H1 (cell line): ENCODE results near the gene TAGLN2. TPM values are rescaled to one million over a fixed set of nuclear protein-coding genes. Genes with fewer than 3 reads are reported as not detected.
A peak's percentile ranks its signal among the peaks of the same experiment; 100 is the strongest.

Source experiments
- CTCF ChIA-PET: fragments of 300-600 bp; sonication (Branson Sonifier 250); formaldehyde crosslinking; loops from one replicate; lab custom pipeline; 2021; ENCODE audit not compliant: partially characterized antibody; lab: Charles Lee
- POLR2A ChIA-PET: fragments of 300-600 bp; sonication (Branson Sonifier 250); formaldehyde crosslinking; loops from one replicate; lab custom pipeline; 2021; ENCODE audit warnings: inconsistent platforms; ENCODE audit not compliant: partially characterized antibody; lab: Charles Lee
- DNase-seq, 2 experiments: peaks; one replicate each; pipeline versions ENCODE4 v3.0.0 to v3.0.0-alpha.2; 2010 to 2022; ENCODE audit warnings: low spot score in 2 of 2, low read depth in 1 of 2, mixed read lengths in 1 of 2
- FAIRE-seq: peaks from 2 replicates; lab custom pipeline; 2011; peaks lifted over from hg19 to GRCh38; lab: Jason Lieb, UNC
- H2AFZ ChIP-seq: 2 replicates; pipeline ENCODE4 v1.8.1; 2012; ENCODE audit warnings: low read length, inconsistent platforms
- H2AK5ac ChIP-seq: 2 replicates; pipeline ENCODE4 v1.6.1; 2013; ENCODE audit warnings: low read depth, low read length
- H2BK120ac ChIP-seq: replicated peaks from 2 replicates; pipeline ENCODE3; 2013; ENCODE audit warnings: low read depth, low read length, inconsistent platforms
- H2BK12ac ChIP-seq: 2 replicates; pipeline ENCODE4 v1.6.1; 2013; ENCODE audit warnings: low read depth, low read length
- H2BK15ac ChIP-seq: 2 replicates; pipeline ENCODE4 v1.6.1; 2013; ENCODE audit warnings: low read length
- H2BK20ac ChIP-seq: 2 replicates; pipeline ENCODE4 v1.6.1; 2013; ENCODE audit warnings: low read length
- H2BK5ac ChIP-seq: 2 replicates; pipeline ENCODE4 v1.6.1; 2013; ENCODE audit warnings: low read depth, low read length
- H3K14ac ChIP-seq: 2 replicates; pipeline ENCODE4 v1.6.1; 2013; ENCODE audit warnings: inconsistent platforms; ENCODE audit not compliant: insufficient read length
- H3K18ac ChIP-seq: 2 replicates; pipeline ENCODE4 v1.6.1; 2013; ENCODE audit warnings: low read length; ENCODE audit errors: extremely low read depth
- H3K23ac ChIP-seq: 2 replicates; pipeline ENCODE4 v1.6.1; 2013; ENCODE audit warnings: inconsistent platforms; ENCODE audit not compliant: insufficient read length
- H3K23me2 ChIP-seq: 2 replicates; pipeline ENCODE4 v1.6.1; 2013; ENCODE audit warnings: low read depth, low read length
- H3K27ac ChIP-seq: 2 replicates; pipeline ENCODE4 v1.6.1; 2011; ENCODE audit warnings: low read depth, low read length, inconsistent platforms
- H3K27me3 ChIP-seq, 4 experiments: replicated peaks in 1 of 4; 1 replicate in 1 of 4; 2 replicates in 3 of 4; pipeline versions ENCODE4 v1.6.1 to v1.8.1; 2011 to 2013; ENCODE audit warnings: low read length in 3 of 4, mild to moderate bottlenecking in 3 of 4, inconsistent platforms in 2 of 4, mixed read lengths in 2 of 4, moderate library complexity in 1 of 4; ENCODE audit not compliant: control insufficient read depth in 3 of 4, insufficient read depth in 3 of 4; ENCODE audit errors: extremely low read depth in 1 of 4
- H3K36me3 ChIP-seq, 4 experiments: 2 replicates each; pipeline versions ENCODE4 v1.6.1 to v1.8.1; 2011 to 2013; ENCODE audit warnings: mild to moderate bottlenecking in 4 of 4, low read length in 3 of 4, moderate library complexity in 2 of 4, control low read depth in 1 of 4, inconsistent platforms in 1 of 4; ENCODE audit not compliant: insufficient read depth in 4 of 4, control insufficient read depth in 2 of 4
- H3K4ac ChIP-seq: replicated peaks from 2 replicates; pipeline ENCODE3; 2013; ENCODE audit warnings: low read length, low read depth, mixed read lengths, inconsistent platforms; ENCODE audit not compliant: insufficient read length
- H3K4me1 ChIP-seq, 4 experiments: replicated peaks in 1 of 4; 1 replicate in 1 of 4; 2 replicates in 3 of 4; pipeline versions ENCODE4 v1.6.1 to v1.8.1; 2011 to 2013; ENCODE audit warnings: low read length in 3 of 4, inconsistent platforms in 2 of 4, mixed read lengths in 1 of 4; ENCODE audit not compliant: insufficient read depth in 4 of 4, control insufficient read depth in 3 of 4
- H3K4me2 ChIP-seq, 2 experiments: 2 replicates each; pipeline versions ENCODE4 v1.6.1 to v1.8.1; 2011 to 2013; ENCODE audit warnings: low read depth in 2 of 2, low read length in 2 of 2, control low read depth in 1 of 2, inconsistent platforms in 1 of 2, mild to moderate bottlenecking in 1 of 2; ENCODE audit not compliant: insufficient read depth in 1 of 2
- H3K4me3 ChIP-seq, 4 experiments: fragments of 200-600, 300-600 bp in 1 of 4; sonication (generic), shearing (Covaris generic), sonication (Bioruptor Twin) in 1 of 4; 2 replicates each; pipeline versions ENCODE4 v1.5.1 to v1.8.1; 2011 to 2016; ENCODE audit warnings: low read length in 4 of 4, low read depth in 3 of 4, control low read depth in 2 of 4, inconsistent platforms in 2 of 4, mild to moderate bottlenecking in 2 of 4, mixed read lengths in 1 of 4, moderate library complexity in 1 of 4; ENCODE audit not compliant: insufficient read depth in 2 of 4; ENCODE audit errors: extremely low read depth in 1 of 4
- H3K56ac ChIP-seq: replicated peaks from 2 replicates; pipeline ENCODE3; 2013; ENCODE audit warnings: low read depth, mild to moderate bottlenecking, mixed read lengths, low read length, inconsistent platforms; ENCODE audit not compliant: insufficient read length
- H3K79me1 ChIP-seq: 2 replicates; pipeline ENCODE4 v1.6.1; 2013; ENCODE audit warnings: low read depth, low read length, control low read depth
- H3K79me2 ChIP-seq, 2 experiments: 2 replicates each; pipeline versions ENCODE4 v1.6.1 to v1.8.1; 2012 to 2013; ENCODE audit warnings: low read length in 2 of 2, mild to moderate bottlenecking in 2 of 2, inconsistent platforms in 1 of 2; ENCODE audit not compliant: insufficient read depth in 2 of 2, control insufficient read depth in 1 of 2
- H3K9ac ChIP-seq, 4 experiments: replicated peaks in 1 of 4; 1 replicate in 1 of 4; 2 replicates in 3 of 4; pipeline versions ENCODE4 v1.6.1 to v1.8.1; 2011 to 2013; ENCODE audit warnings: low read depth in 3 of 4, low read length in 3 of 4, control low read depth in 2 of 4, mild to moderate bottlenecking in 2 of 4, moderate library complexity in 2 of 4, inconsistent platforms in 1 of 4; ENCODE audit errors: extremely low read depth in 1 of 4
- H3K9me3 ChIP-seq, 2 experiments: 2 replicates each; pipeline versions ENCODE4 v1.6.1 to v1.8.1; 2012 to 2013; ENCODE audit warnings: mild to moderate bottlenecking in 2 of 2, moderate library complexity in 2 of 2, control low read depth in 1 of 2, inconsistent platforms in 1 of 2, low read depth in 1 of 2, low read length in 1 of 2, mixed read lengths in 1 of 2; ENCODE audit not compliant: insufficient read depth in 2 of 2
- H4K20me1 ChIP-seq, 2 experiments: replicated peaks in 1 of 2; 2 replicates each; pipeline versions ENCODE3 to v1.8.1; 2011 to 2013; ENCODE audit warnings: inconsistent platforms in 2 of 2, low read length in 2 of 2, mild to moderate bottlenecking in 1 of 2; ENCODE audit not compliant: insufficient read depth in 2 of 2, control insufficient read depth in 1 of 2
- H4K5ac ChIP-seq: 2 replicates; pipeline ENCODE4 v1.6.1; 2013; ENCODE audit warnings: low read length, low read depth, mixed read lengths, inconsistent platforms; ENCODE audit not compliant: insufficient read length
- H4K8ac ChIP-seq: 2 replicates; pipeline ENCODE4 v1.8.0; 2013; ENCODE audit warnings: mild to moderate bottlenecking, moderate library complexity, low read length, inconsistent platforms; ENCODE audit not compliant: insufficient read depth; ENCODE audit errors: extremely low read depth
- H4K91ac ChIP-seq: replicated peaks from 2 replicates; pipeline ENCODE3; 2013; ENCODE audit warnings: low read length, mixed read lengths, inconsistent platforms; ENCODE audit not compliant: insufficient read length
- ASH2L ChIP-seq: fragments of 200-600, 300-600 bp; sonication (generic); IDR thresholded peaks from one replicate; pipeline ENCODE4 v1.7.1; 2017; ENCODE audit warnings: low read length
- CHD1 ChIP-seq: IDR thresholded peaks from 2 replicates; pipeline ENCODE4 v1.6.1; 2012; ENCODE audit warnings: low read depth, low read length, improper control_type of control experiment
- E2F6 ChIP-seq: IDR thresholded peaks from 2 replicates; pipeline ENCODE4 v1.6.1; 2012; ENCODE audit warnings: inconsistent platforms
- NANOG ChIP-seq: IDR thresholded peaks from 2 replicates; pipeline ENCODE4 v1.6.1; 2011; ENCODE audit warnings: low read length, low read depth, mild to moderate bottlenecking, inconsistent platforms; ENCODE audit not compliant: insufficient read depth, poor library complexity, severe bottlenecking
- SIX5 ChIP-seq: IDR thresholded peaks from 2 replicates; pipeline ENCODE4 v1.6.1; 2011; ENCODE audit warnings: mild to moderate bottlenecking, low read depth, low read length
- SP4 ChIP-seq: IDR thresholded peaks from 2 replicates; pipeline ENCODE4 v1.6.1; 2012; ENCODE audit warnings: low read length, inconsistent platforms
- YY1 ChIP-seq: IDR thresholded peaks from 2 replicates; pipeline ENCODE4 v1.6.1; 2011; ENCODE audit warnings: low read depth, mild to moderate bottlenecking, low read length
- ZNF274 ChIP-seq: IDR thresholded peaks from 2 replicates; pipeline ENCODE4 v1.7.0; 2012; ENCODE audit warnings: low read length, borderline replicate concordance; ENCODE audit errors: extremely low read depth
- WGBS, 2 experiments: shearing (Covaris generic) in 1 of 2; methylation state at CpG; one replicate each; pipeline versions ENCODE4 v1.1.6 to v1.1.7; 2013 to 2015; ENCODE audit warnings: low lambda C conversion rate in 2 of 2, mixed read lengths in 2 of 2, inconsistent platforms in 1 of 2, low coverage in 1 of 2, missing lambda C conversion rate in 1 of 2; ENCODE audit not compliant: insufficient replicate concordance in 2 of 2, insufficient coverage in 1 of 2, insufficient read length in 1 of 2; ENCODE audit errors: extremely low coverage in 1 of 2, missing lambda C conversion rate in 1 of 2; 5-methylcytosine and 5-hydroxymethylcytosine counted together
- polyA plus RNA-seq, 7 experiments: library from polyadenylated mRNA; depleted of rRNA in 3 of 7; stranded (reverse) in 5 of 7; unstranded in 2 of 7; fragments of >200 nt in 5 of 7; fragments of 200-250 nt in 2 of 7; gene quantifications; 1 replicate in 5 of 7; 2 replicates in 1 of 7; 4 replicates in 1 of 7; pipeline versions ENCODE4 v1.2.1 to v1.2.3, GENCODE V29; 2011 to 2013; ENCODE audit warnings: missing spikeins in 2 of 7, mixed read lengths in 2 of 7
- total RNA-seq: library from RNA; stranded (reverse); fragmentation: NEBNext Ultra II Directional; extraction: Animal tissue kit (Norgen Biotek cat#: 25700); gene quantifications from 2 replicates; pipeline ENCODE4 v1.2.1, GENCODE V29; 2021

TAGLN2 gene
- total and polyA plus RNA-seq, 2 of the 8 experiments (the other 6 are each of a cell fraction or from before 2014, with no cell fraction given) = 93.0 to 114 TPM

- FAIRE-seq (no peak), DNase-seq (no peak)
- no peak overlapping the region for H3K4ac ChIP-seq
- H3K14ac ChIP-seq = no peak overlapping the region
- no peak overlapping the region for H3K56ac ChIP-seq
- H3K27ac ChIP-seq = no peak overlapping the region
- no peak overlapping the region for H2AFZ ChIP-seq
- no peak overlapping the region for H3K23ac ChIP-seq
- no peak overlapping the region for H2BK120ac ChIP-seq
- H2BK12ac ChIP-seq = no peak overlapping the region
- H3K4me2 ChIP-seq = no peak overlapping the region
- H2BK20ac ChIP-seq = no peak overlapping the region
- WGBS, 2 experiments = 92% methylated on average over 13 of the region's 13 CpGs; no CpG with 5 or more reads in 1 of the 2 experiments
- H3K36me3 ChIP-seq = peaks cover 0 to 16% (median 2%) of the 10 kb centered on the region in 4 experiments; a peak in 4 of 8 replicates
- no peaks in the 10 kb centered on the region for H3K27me3 ChIP-seq
- no peaks in the 10 kb centered on the region for H3K9me3 ChIP-seq
- H2AK5ac ChIP-seq = no peak overlapping the region
- no peak overlapping the region for H4K5ac ChIP-seq
- CTCF ChIA-PET = interaction anchor here (0.7 to 7.5 kb wide), 5 partner anchors 11 to 119 kb away, joined by 3 to 43 read pairs (median 9); no protein-coding TSS in a partner anchor
- H3K79me2 ChIP-seq = peaks cover 0 to 9% of the 10 kb centered on the region in 2 experiments; a peak in 2 of 4 replicates
- H3K23me2 ChIP-seq = no peaks in the 10 kb centered on the region; the same call in 1 of the 2 replicates
- H2BK15ac ChIP-seq = no peak overlapping the region
- no peak overlapping the region for H4K8ac ChIP-seq
- H3K18ac ChIP-seq = no peak overlapping the region
- H4K20me1 ChIP-seq = peaks cover 0 to 3% of the 10 kb centered on the region in 2 experiments
- peaks cover 14 to 29% (median 20%) of the 10 kb centered on the region in 4 experiments for H3K4me1 ChIP-seq
- POLR2A ChIA-PET = interaction anchor here (1.4 kb wide), 1 partner anchor 18 kb away, joined by 4 read pairs; the partner anchor contains the start of gene CFAP45
- H4K91ac ChIP-seq = no peak overlapping the region
- H2BK5ac ChIP-seq = no peak overlapping the region
- peaks cover 3% of the 10 kb centered on the region for H3K79me1 ChIP-seq
- no peak overlapping the region for H3K4me3 ChIP-seq
- no peak overlapping the region for H3K9ac ChIP-seq
- TF ChIP-seq YY1 = no peak
- TF ChIP-seq ASH2L = no peak
- TF ChIP-seq SIX5 = peak; percentile 9; the same call in 1 of the 2 replicates
- TF ChIP-seq CHD1 = no peak
- no peak for TF ChIP-seq ZNF274
- no peak for TF ChIP-seq NANOG
- TF ChIP-seq E2F6 = no peak
- no peak for TF ChIP-seq SP4
These were observed 6.7 kb downstream of the TAGLN2 start for GRCh38 chr1:159918352-159919200.
